ENCODE data around the gene RPS15. TPM values are rescaled to one million over a fixed set of nuclear protein-coding genes. Genes with fewer than 3 reads are reported as not detected.

RPS15 gene
- total and polyA plus RNA-seq, 5 donors: 635 to 1,857 (median 701) TPM

GRCh38 chr19:1483979-1484428 lies 45.8 kb downstream of the RPS15 start:
- H3K4me1 ChIP-seq (ENCODE audit: control insufficient read depth, insufficient read depth, low read length): no peaks in the 10 kb centered on the region
- no peak for ATAC-seq
- no peak overlapping the region for H3K27ac ChIP-seq (ENCODE audit: low read length)
- WGBS: 89% methylated on average over 23 of the region's 23 CpGs
- no peaks in the 10 kb centered on the region for H3K27me3 ChIP-seq (ENCODE audit: control insufficient read depth, insufficient read depth)
- no peak overlapping the region for H3K4me3 ChIP-seq (ENCODE audit: low read length)
- no peaks in the 10 kb centered on the region for H3K9me3 ChIP-seq (ENCODE audit: control insufficient read depth, low read length)
- peak in 1 of 3 donors; percentile 50 for DNase-seq
- intact Hi-C loops (cut with DNase I): no loop called here

- intact Hi-C loops (cut with DNase I): no loop called here
- Histone ChIP-seq H3K27me3 (ENCODE audit: control insufficient read depth, insufficient read depth) (no peaks in the 10 kb centered on the region), H3K4me1 (ENCODE audit: control insufficient read depth, insufficient read depth, low read length) (no peaks in the 10 kb centered on the region), H3K9me3 (ENCODE audit: control insufficient read depth, low read length) (no peaks in the 10 kb centered on the region), H3K27ac (ENCODE audit: low read length) (no peak overlapping the region), H3K4me3 (ENCODE audit: low read length) (no peak overlapping the region)
- 94% methylated on average over 56 of the region's 56 CpGs for WGBS
- DNase-seq (peak in 1 of 3 donors; percentile 58), ATAC-seq (no peak)
Measured at GRCh38 chr19:1486720-1487575, 48.8 kb downstream of the RPS15 start.

DNA sequence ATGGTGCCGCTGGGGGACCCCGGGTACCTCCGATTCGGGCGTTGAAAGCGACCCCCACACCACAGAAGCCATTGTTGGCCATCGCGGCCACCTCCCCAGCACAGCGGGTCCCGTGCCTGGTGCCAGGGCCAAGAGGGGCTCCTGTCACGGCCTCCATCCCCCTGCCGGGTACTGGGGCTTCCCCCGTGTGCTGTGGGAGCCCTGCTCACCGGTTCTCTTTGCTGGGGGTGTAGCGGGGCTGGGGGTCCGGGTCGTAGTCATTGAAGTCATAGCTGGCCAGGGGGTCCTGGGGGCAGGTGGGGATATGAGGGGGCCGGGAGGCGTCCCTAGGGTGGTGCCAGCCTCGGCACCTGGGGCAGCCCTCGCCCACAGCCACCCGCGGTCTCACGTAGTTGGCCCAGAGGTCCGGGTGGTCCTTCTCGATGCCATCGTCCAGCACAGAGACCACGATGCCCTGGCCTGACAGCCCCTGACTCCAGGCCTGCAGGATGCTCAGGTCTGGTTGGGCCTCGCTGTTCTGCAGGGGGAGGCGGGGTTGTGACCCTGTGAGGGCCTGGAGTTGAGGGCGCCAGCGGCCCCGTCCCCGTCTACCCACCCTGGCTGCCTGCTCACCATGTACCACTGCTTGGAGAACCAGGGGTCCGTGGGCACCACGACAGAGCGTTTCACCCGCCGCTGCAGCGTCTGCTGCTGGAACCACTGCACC lies 49.5 kb downstream of the RPS15 start:
- 90% methylated on average over 40 of the region's 40 CpGs for WGBS
- no peak for ATAC-seq
- no peaks in the 10 kb centered on the region for H3K4me1 ChIP-seq (ENCODE audit: control insufficient read depth, insufficient read depth, low read length)
- intact Hi-C loops (cut with DNase I): no loop called here
- no peaks in the 10 kb centered on the region for H3K27me3 ChIP-seq (ENCODE audit: control insufficient read depth, insufficient read depth)
- DNase-seq: peak; percentile 14 to 67 (median 53)
- H3K4me3 ChIP-seq (ENCODE audit: low read length): no peak overlapping the region
- no peaks in the 10 kb centered on the region for H3K9me3 ChIP-seq (ENCODE audit: control insufficient read depth, low read length)
- H3K27ac ChIP-seq (ENCODE audit: low read length): no peak overlapping the region

GRCh38 chr19:1488282-1488601 lies 50.0 kb downstream of the RPS15 start:
- H3K4me1 ChIP-seq (ENCODE audit: control insufficient read depth, insufficient read depth, low read length): no peaks in the 10 kb centered on the region
- 90% methylated on average over 11 of the region's 11 CpGs for WGBS
- DNase-seq: peak in 1 of 3 donors; percentile 13

GRCh38 chr19:1489463-1490310 lies 51.5 kb downstream of the RPS15 start:
- WGBS: 30% methylated on average over 37 of the region's 37 CpGs
- intact Hi-C loops (cut with DNase I): no loop called here
- Histone ChIP-seq H3K27ac (ENCODE audit: low read length) (peak overlapping the region; percentile 50), H3K4me1 (ENCODE audit: control insufficient read depth, insufficient read depth, low read length) (no peaks in the 10 kb centered on the region), H3K9me3 (ENCODE audit: control insufficient read depth, low read length) (no peaks in the 10 kb centered on the region), H3K27me3 (ENCODE audit: control insufficient read depth, insufficient read depth) (no peaks in the 10 kb centered on the region), H3K4me3 (ENCODE audit: low read length) (peak overlapping the region; percentile 42)
- ATAC-seq: no peak
- DNase-seq: peak in 2 of 3 donors; percentile 11 to 66

More at GRCh38 chr19:1488282-1488601, 50.0 kb downstream of the RPS15 start:
- no peak for ATAC-seq
- H3K27ac ChIP-seq (ENCODE audit: low read length): no peak overlapping the region
- no peaks in the 10 kb centered on the region for H3K27me3 ChIP-seq (ENCODE audit: control insufficient read depth, insufficient read depth)
- no peak overlapping the region for H3K4me3 ChIP-seq (ENCODE audit: low read length)
- intact Hi-C loops (cut with DNase I): no loop called here
- no peaks in the 10 kb centered on the region for H3K9me3 ChIP-seq (ENCODE audit: control insufficient read depth, low read length)

Other genes starting within 250 kb of the RPS15 start
- 10 to 100 TPM; 56.9 to 62.0 (median 57.7) TPM for gene STK11, start 232.6 kb upstream of the RPS15 start, total RNA-seq
- 64.5 TPM for gene STK11, start 232.6 kb upstream of the RPS15 start, polyA plus RNA-seq
- 1 to 10 TPM in 3 of 4 donors, under 1 TPM in 1; 0.89 to 2.2 (median 1.5) TPM for gene CBARP, start 200.4 kb upstream of the RPS15 start, total RNA-seq
- gene CBARP, start 200.4 kb upstream of the RPS15 start, polyA plus RNA-seq: 0.97 TPM
- gene ATP5F1D, start 196.6 kb upstream of the RPS15 start, total RNA-seq: 100 to 1,000 TPM; 490 to 706 (median 622) TPM
- 660 TPM for gene ATP5F1D, start 196.6 kb upstream of the RPS15 start, polyA plus RNA-seq
- gene MIDN, start 189.8 kb upstream of the RPS15 start, total RNA-seq: 100 to 1,000 TPM in 1 of 4 donors, 10 to 100 TPM in 3; 50.2 to 123 (median 62.4) TPM
- gene MIDN, start 189.8 kb upstream of the RPS15 start, polyA plus RNA-seq: 45.6 TPM
- gene CIRBP, start 169.1 kb upstream of the RPS15 start, total RNA-seq: 100 to 1,000 TPM; 288 to 417 (median 333) TPM
- gene CIRBP, start 169.1 kb upstream of the RPS15 start, polyA plus RNA-seq: 370 TPM
- 10 to 100 TPM; 15.9 to 18.1 (median 17.0) TPM for gene FAM174C, start 162.9 kb upstream of the RPS15 start, total RNA-seq
- 25.3 TPM for gene FAM174C, start 162.9 kb upstream of the RPS15 start, polyA plus RNA-seq
- gene EFNA2, start 152.5 kb upstream of the RPS15 start, total RNA-seq: not detected
- not detected for gene EFNA2, start 152.5 kb upstream of the RPS15 start, polyA plus RNA-seq
- gene NDUFS7, start 54.5 kb upstream of the RPS15 start, total RNA-seq: 100 to 1,000 TPM; 209 to 294 (median 259) TPM
- gene NDUFS7, start 54.5 kb upstream of the RPS15 start, polyA plus RNA-seq: 437 TPM
- gene GAMT, start 36.9 kb upstream of the RPS15 start, total RNA-seq: 10 to 100 TPM; 49.2 to 76.2 (median 66.4) TPM
- gene GAMT, start 36.9 kb upstream of the RPS15 start, polyA plus RNA-seq: 124 TPM
- gene DAZAP1, start 30.8 kb upstream of the RPS15 start, total RNA-seq: 10 to 100 TPM; 78.7 to 92.1 (median 85.0) TPM
- gene DAZAP1, start 30.8 kb upstream of the RPS15 start, polyA plus RNA-seq: 65.3 TPM
- gene APC2, start 11.7 kb downstream of the RPS15 start, total RNA-seq: under 1 TPM; 0.45 to 0.88 (median 0.68) TPM
- gene APC2, start 11.7 kb downstream of the RPS15 start, polyA plus RNA-seq: 0.61 TPM
- gene C19orf25, start 40.8 kb downstream of the RPS15 start, total RNA-seq: 10 to 100 TPM; 14.4 to 19.2 (median 18.1) TPM
- gene C19orf25, start 40.8 kb downstream of the RPS15 start, polyA plus RNA-seq: 23.6 TPM
- gene PCSK4, start 52.0 kb downstream of the RPS15 start, total RNA-seq: 1 to 10 TPM in 3 of 4 donors, under 1 TPM in 1; 0.33 to 2.4 (median 1.4) TPM
- gene PCSK4, start 52.0 kb downstream of the RPS15 start, polyA plus RNA-seq: 1.7 TPM
- 1 to 10 TPM; 1.1 to 1.8 (median 1.4) TPM for gene REEP6, start 52.8 kb downstream of the RPS15 start, total RNA-seq
- gene REEP6, start 52.8 kb downstream of the RPS15 start, polyA plus RNA-seq: 7.5 TPM
- 10 to 100 TPM; 13.6 to 23.7 (median 19.7) TPM for gene ADAMTSL5, start 74.6 kb downstream of the RPS15 start, total RNA-seq
- gene ADAMTSL5, start 74.6 kb downstream of the RPS15 start, polyA plus RNA-seq: 10.9 TPM
- gene PLK5, start 85.7 kb downstream of the RPS15 start, total RNA-seq: not detected
- 0.11 TPM for gene PLK5, start 85.7 kb downstream of the RPS15 start, polyA plus RNA-seq
- 10 to 100 TPM in 3 of 4 donors, 1 to 10 TPM in 1; 9.5 to 12.4 (median 11.7) TPM for gene MEX3D, start 129.9 kb downstream of the RPS15 start, total RNA-seq
- 4.4 TPM for gene MEX3D, start 129.9 kb downstream of the RPS15 start, polyA plus RNA-seq
- gene MBD3, start 154.5 kb downstream of the RPS15 start, total RNA-seq: 10 to 100 TPM; 45.8 to 63.0 (median 58.9) TPM
- gene MBD3, start 154.5 kb downstream of the RPS15 start, polyA plus RNA-seq: 96.2 TPM
- 100 to 1,000 TPM; 639 to 958 (median 854) TPM for gene UQCR11, start 167.1 kb downstream of the RPS15 start, total RNA-seq
- gene UQCR11, start 167.1 kb downstream of the RPS15 start, polyA plus RNA-seq: 472 TPM
- 10 to 100 TPM; 20.1 to 23.6 (median 22.4) TPM for gene TCF3, start 214.2 kb downstream of the RPS15 start, total RNA-seq
- 15.3 TPM for gene TCF3, start 214.2 kb downstream of the RPS15 start, polyA plus RNA-seq

Measured in right cardiac atrium (tissue), 5 donors.